ENCODE data around the gene MACROD1.

Gene MACROD1

DNA sequence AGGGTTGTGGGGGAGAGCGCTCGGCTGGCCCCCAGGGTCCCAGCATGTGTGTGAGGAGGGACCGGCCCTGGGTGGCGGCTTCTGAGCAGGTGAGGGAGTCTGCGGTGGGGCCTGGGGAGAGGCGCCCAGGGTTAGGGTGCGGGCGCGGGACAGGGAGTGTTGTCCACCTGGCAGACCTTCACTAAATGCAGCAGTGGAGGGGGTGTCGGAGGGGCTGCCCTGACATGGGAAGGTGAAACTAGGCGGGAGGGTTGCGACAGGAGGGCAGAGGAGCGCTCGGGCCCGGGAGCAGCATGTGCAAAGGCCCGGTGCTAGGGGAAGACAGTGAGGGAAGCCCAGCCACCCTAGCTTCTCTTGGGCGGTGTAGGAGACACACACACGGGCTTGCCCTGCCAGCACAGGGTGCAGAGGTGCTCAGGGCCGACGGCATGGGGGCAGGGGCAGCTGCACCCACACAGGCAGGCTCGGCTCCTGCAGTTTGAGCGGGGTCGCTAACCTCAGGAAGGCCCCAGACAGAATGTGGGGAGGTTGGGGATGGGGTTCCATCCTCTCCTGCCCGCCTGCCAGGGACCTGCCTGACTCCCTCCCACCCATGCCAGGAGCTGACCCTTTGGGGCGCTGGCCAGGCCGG, 157.5 kb downstream of the MACROD1 start:
- TF ChIP-seq, protein P1, sequence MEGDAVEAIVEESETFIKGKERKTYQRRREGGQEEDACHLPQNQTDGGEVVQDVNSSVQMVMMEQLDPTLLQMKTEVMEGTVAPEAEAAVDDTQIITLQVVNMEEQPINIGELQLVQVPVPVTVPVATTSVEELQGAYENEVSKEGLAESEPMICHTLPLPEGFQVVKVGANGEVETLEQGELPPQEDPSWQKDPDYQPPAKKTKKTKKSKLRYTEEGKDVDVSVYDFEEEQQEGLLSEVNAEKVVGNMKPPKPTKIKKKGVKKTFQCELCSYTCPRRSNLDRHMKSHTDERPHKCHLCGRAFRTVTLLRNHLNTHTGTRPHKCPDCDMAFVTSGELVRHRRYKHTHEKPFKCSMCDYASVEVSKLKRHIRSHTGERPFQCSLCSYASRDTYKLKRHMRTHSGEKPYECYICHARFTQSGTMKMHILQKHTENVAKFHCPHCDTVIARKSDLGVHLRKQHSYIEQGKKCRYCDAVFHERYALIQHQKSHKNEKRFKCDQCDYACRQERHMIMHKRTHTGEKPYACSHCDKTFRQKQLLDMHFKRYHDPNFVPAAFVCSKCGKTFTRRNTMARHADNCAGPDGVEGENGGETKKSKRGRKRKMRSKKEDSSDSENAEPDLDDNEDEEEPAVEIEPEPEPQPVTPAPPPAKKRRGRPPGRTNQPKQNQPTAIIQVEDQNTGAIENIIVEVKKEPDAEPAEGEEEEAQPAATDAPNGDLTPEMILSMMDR (conservative IDR thresholded peaks at IDR 0.05; ENCODE audit: low read depth, low read length), result no peak
- no peak overlapping the region for H3K4me3 ChIP-seq (ENCODE audit: low read depth, low read length)
- no peak for DNase-seq (ENCODE audit: low read depth)

DNA sequence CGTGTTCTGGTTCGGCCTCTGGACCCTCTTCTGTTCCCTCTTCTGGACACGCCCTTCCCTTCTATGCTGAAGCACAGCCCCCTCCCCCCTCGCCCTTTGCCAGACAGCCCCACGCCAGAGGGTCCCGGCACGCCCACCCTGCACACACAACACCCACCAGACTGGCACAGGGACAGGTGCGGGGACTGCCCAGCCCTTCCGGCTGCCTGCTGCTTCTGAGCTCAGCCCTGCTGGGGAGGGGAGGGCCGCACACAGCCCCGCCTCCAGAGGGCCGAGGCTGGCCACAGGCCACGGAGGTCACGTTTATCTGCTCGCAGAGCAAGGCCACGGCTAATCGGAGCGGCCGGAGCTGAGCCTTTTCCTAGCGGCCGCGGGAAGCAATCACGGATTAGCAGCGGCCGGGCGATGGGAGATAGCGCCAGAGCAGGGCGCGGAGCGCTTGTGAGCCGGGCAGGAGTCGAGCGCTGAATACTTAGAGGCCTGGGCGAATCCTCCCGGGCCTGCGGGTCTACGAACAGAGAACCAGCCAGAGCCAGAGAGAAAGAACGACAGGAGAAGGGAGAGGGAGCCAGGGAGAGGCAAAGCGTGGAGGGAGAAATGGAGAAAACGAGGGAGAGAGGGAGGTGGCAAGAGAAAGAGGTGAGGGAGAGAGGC, 158.2 kb downstream of the MACROD1 start:
- peak; percentile 34 for DNase-seq (ENCODE audit: low read depth)
- peak overlapping the region; percentile 14 for H3K4me3 ChIP-seq (ENCODE audit: low read depth, low read length)
- TF ChIP-seq, protein P1 (conservative IDR thresholded peaks at IDR 0.05; ENCODE audit: low read depth, low read length), result peak; percentile 35

DNA sequence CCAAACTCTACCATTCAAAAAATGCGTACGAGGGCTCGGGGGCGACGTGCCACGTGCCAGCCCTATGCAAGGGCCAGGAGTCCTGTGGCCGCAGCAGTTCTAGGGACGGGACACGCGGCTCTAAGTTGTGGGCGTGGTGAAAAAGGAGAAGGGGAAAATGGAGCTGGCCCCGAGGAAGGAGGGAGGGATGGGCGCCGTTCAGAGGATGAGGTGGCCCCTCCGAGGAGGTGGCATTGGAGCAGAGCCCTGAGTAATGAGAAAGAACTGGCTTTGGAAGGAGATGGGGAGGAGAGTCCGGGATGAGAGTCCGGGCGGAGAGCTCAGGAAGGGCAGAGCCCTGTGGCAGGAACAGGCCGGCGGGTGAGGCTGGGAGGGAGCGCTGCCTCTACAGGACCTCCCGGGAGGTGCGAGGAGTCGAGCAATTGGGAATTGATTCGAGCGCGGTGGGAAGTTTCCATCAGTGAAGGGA, 158.7 kb downstream of the MACROD1 start:
- TF ChIP-seq, protein P1 (conservative IDR thresholded peaks at IDR 0.05; ENCODE audit: low read depth, low read length), result no peak
- H3K4me3 ChIP-seq (ENCODE audit: low read depth, low read length), result no peak overlapping the region
- DNase-seq (ENCODE audit: low read depth), result no peak

DNA sequence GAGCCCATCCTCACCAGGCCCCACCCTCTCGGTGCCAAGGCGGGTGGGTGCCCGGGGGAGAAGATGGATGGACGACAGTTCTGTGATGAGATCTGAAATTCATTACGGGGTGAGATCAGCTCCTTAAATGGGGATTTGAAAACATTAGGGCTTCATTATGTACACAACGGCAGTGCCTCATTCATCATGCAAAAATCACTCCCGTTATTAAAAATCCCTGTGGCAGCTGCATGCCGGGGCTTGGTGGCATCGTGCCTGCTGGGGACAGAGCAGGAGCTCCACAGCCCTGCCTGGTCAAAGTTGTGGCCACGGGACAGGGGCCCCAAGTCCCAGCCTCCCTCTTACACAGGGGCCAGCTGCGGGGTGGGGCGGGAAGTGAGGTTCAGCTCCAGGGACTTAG, 159.5 kb downstream of the MACROD1 start:
- TF ChIP-seq, protein P1 (conservative IDR thresholded peaks at IDR 0.05; ENCODE audit: low read depth, low read length), result no peak
- H3K4me3 ChIP-seq (ENCODE audit: low read depth, low read length), result no peak overlapping the region
- DNase-seq (ENCODE audit: low read depth), result no peak

DNA sequence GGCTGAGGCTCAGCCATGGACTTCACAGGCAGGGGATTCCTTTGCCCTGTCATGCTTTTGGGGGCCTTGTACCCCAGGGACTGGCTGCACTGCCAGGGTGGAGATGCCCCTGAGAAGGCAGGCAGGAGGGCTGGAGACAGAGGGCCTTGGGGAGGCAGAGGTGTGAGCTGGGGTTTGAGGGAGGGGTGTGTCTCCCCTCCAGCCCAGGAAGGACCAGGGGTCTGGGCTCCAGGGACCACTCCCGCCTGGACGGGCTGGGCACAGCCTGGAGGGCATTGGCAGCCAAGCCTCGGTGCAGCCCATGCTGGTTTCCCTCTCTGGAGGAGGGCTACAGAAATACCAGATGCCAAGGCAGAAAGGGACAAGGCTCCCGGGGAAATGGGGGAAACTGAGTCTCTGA, 160.2 kb downstream of the MACROD1 start:
- no peak overlapping the region for H3K4me3 ChIP-seq (ENCODE audit: low read depth, low read length)
- no peak for DNase-seq (ENCODE audit: low read depth)
- TF ChIP-seq, protein P1 (conservative IDR thresholded peaks at IDR 0.05; ENCODE audit: low read depth, low read length), result no peak

DNA sequence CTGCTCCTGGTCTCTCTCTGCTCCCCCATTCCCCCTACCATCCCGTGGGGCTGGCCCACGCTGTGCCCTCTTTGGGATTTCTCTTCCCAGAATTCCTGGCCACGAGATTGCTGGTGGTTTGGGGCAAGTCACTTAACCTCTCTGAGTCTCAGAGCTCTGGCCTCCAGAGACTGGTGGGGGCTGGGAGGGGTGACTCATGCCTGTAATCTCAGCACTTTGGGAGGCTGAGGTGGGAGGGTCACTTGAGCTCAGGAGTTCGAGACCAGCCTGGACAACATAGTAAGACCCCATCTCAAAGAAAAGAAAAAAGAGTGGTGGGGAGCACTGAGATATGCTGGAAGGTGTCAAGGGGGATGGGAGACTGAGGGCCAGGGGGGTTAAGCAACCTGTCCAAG, 161.3 kb downstream of the MACROD1 start:
- H3K4me3 ChIP-seq (ENCODE audit: low read depth, low read length), result no peak overlapping the region
- TF ChIP-seq, protein P1 (conservative IDR thresholded peaks at IDR 0.05; ENCODE audit: low read depth, low read length), result no peak
- DNase-seq (ENCODE audit: low read depth), result no peak

Data from choroid plexus epithelial cell (primary cell).